ENCODE measurements around the gene UCK1. TPM values are rescaled to one million over a fixed set of nuclear protein-coding genes. Genes with fewer than 3 reads are reported as not detected.

UCK1 gene
- polyA plus RNA-seq, 3 donors = 15.9 to 19.9 (median 16.3) TPM

DNA sequence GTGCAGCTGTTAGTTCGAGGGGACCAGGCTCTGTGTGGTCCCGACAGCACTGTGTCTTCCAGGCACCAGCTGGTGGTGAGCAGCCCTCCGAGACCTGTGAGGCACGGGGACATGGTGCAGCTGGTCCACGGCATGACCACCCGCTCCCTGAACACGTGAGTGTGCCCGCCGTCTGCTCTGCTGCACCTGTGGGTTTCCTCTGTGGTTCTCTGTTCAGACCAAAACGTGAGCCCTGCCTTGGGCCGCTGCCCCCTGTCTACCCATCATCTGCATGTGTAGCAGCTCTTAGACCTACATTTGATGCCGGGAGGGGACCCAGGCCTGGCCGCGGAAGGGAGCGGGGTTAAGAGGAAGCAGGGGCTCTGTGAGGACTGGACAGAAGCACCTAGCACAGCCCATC is 17.9 kb downstream of the UCK1 start:
- H3K27ac ChIP-seq (ENCODE audit: low read depth in 1 of 2, low read length in 2 of 2) = no peak overlapping the region
- peaks cover 40 to 69% of the 10 kb centered on the region in 2 donors for H3K36me3 Mint-ChIP-seq
- no peak overlapping the region for H3K4me3 Mint-ChIP-seq
- no peaks in the 10 kb centered on the region for H3K79me2 ChIP-seq (ENCODE audit: insufficient read depth, low read length)
- no peaks in the 10 kb centered on the region for H3K4me1 Mint-ChIP-seq
- no peak overlapping the region for H3K4me3 ChIP-seq (replicated peaks in 1 of 3; ENCODE audit: low read depth in 2 of 3, low read length in 3 of 3)
- H3K36me3 ChIP-seq (replicated peaks in 1 of 2; ENCODE audit: control insufficient read depth in 1 of 2, insufficient read depth in 2 of 2, low read length in 2 of 2) = peaks cover 27 to 47% of the 10 kb centered on the region in 2 donors
- no peaks in the 10 kb centered on the region for H4K20me1 ChIP-seq (ENCODE audit: insufficient read depth, low read length)
- TF ChIP-seq, protein P1, sequence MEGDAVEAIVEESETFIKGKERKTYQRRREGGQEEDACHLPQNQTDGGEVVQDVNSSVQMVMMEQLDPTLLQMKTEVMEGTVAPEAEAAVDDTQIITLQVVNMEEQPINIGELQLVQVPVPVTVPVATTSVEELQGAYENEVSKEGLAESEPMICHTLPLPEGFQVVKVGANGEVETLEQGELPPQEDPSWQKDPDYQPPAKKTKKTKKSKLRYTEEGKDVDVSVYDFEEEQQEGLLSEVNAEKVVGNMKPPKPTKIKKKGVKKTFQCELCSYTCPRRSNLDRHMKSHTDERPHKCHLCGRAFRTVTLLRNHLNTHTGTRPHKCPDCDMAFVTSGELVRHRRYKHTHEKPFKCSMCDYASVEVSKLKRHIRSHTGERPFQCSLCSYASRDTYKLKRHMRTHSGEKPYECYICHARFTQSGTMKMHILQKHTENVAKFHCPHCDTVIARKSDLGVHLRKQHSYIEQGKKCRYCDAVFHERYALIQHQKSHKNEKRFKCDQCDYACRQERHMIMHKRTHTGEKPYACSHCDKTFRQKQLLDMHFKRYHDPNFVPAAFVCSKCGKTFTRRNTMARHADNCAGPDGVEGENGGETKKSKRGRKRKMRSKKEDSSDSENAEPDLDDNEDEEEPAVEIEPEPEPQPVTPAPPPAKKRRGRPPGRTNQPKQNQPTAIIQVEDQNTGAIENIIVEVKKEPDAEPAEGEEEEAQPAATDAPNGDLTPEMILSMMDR (IDR thresholded peaks at IDR 0.05) = no peak
- H3K27ac Mint-ChIP-seq = no peak overlapping the region
- peaks cover 26 to 30% of the 10 kb centered on the region in 2 donors for H3K9me3 ChIP-seq (replicated peaks in 1 of 2; ENCODE audit: control insufficient read depth in 1 of 2, insufficient read depth in 1 of 2, low read length in 2 of 2)
- no peaks in the 10 kb centered on the region for H3K4me1 ChIP-seq (ENCODE audit: control insufficient read depth in 1 of 2, insufficient read depth in 2 of 2, low read length in 2 of 2)
- peaks cover 0 to 11% (median 4%) of the 10 kb centered on the region in 7 donors for H3K9me3 Mint-ChIP-seq
- no peaks in the 10 kb centered on the region for H3K27me3 ChIP-seq (ENCODE audit: control insufficient read depth in 2 of 2, insufficient read depth in 2 of 2, low read length in 2 of 2)
- no peak overlapping the region for H3K9ac ChIP-seq (ENCODE audit: insufficient read depth, low read length, poor library complexity, severe bottlenecking)
- 94% methylated on average over 15 of the region's 15 CpGs for WGBS (ENCODE audit: insufficient coverage)
- no peak overlapping the region for H3K4me2 ChIP-seq (replicated peaks; ENCODE audit: extremely low read depth, low read length, poor library complexity, severe bottlenecking)
- peaks cover 0 to 2% (median 2%) of the 10 kb centered on the region in 3 donors for H3K27me3 Mint-ChIP-seq (ENCODE audit: low read depth in 3 of 3)
- H2AFZ ChIP-seq (ENCODE audit: insufficient read depth, low read depth, low read length, poor library complexity, severe bottlenecking) = no peak overlapping the region
- intact Hi-C loops (cut with micrococcal nuclease) = no loop called here
- DNase-seq = no peak

GRCh38 chr9:131511880-131512279 is 19.2 kb downstream of the UCK1 start:
- peaks cover 0 to 2% (median 0%) of the 10 kb centered on the region in 3 donors for H3K27me3 Mint-ChIP-seq (ENCODE audit: low read depth in 3 of 3)
- Histone ChIP-seq H4K20me1 (ENCODE audit: insufficient read depth, low read length) (no peaks in the 10 kb centered on the region), H2AFZ (ENCODE audit: insufficient read depth, low read depth, low read length, poor library complexity, severe bottlenecking) (no peak overlapping the region), H3K4me2 (replicated peaks; ENCODE audit: extremely low read depth, low read length, poor library complexity, severe bottlenecking) (no peak overlapping the region), H3K27me3 (ENCODE audit: control insufficient read depth in 2 of 2, insufficient read depth in 2 of 2, low read length in 2 of 2) (no peaks in the 10 kb centered on the region), H3K27ac (ENCODE audit: low read depth in 1 of 2, low read length in 2 of 2) (no peak overlapping the region), H3K9ac (ENCODE audit: insufficient read depth, low read length, poor library complexity, severe bottlenecking) (no peak overlapping the region), H3K4me1 (ENCODE audit: control insufficient read depth in 1 of 2, insufficient read depth in 2 of 2, low read length in 2 of 2) (no peaks in the 10 kb centered on the region), H3K36me3 (replicated peaks in 1 of 2; ENCODE audit: control insufficient read depth in 1 of 2, insufficient read depth in 2 of 2, low read length in 2 of 2) (peaks cover 23 to 45% of the 10 kb centered on the region in 2 donors), H3K4me3 (replicated peaks in 1 of 3; ENCODE audit: low read depth in 2 of 3, low read length in 3 of 3) (no peak overlapping the region), H3K79me2 (ENCODE audit: insufficient read depth, low read length) (no peaks in the 10 kb centered on the region), H3K9me3 (replicated peaks in 1 of 2; ENCODE audit: control insufficient read depth in 1 of 2, insufficient read depth in 1 of 2, low read length in 2 of 2) (peaks cover 25 to 26% of the 10 kb centered on the region in 2 donors)
- peaks cover 45 to 66% of the 10 kb centered on the region in 2 donors for H3K36me3 Mint-ChIP-seq
- peak overlapping the region in 1 of 7 donors; percentile 42 for H3K27ac Mint-ChIP-seq
- TF ChIP-seq, protein P1 (IDR thresholded peaks at IDR 0.05) = no peak
- intact Hi-C loops (cut with micrococcal nuclease) = no loop called here
- peaks cover 0 to 9% (median 4%) of the 10 kb centered on the region in 7 donors for H3K9me3 Mint-ChIP-seq
- 100% methylated on average over 2 of the region's 6 CpGs for whole genome bisulfite sequencing (ENCODE audit: insufficient coverage)
- DNase-seq = no peak
- H3K4me3 Mint-ChIP-seq = no peak overlapping the region
- no peaks in the 10 kb centered on the region for H3K4me1 Mint-ChIP-seq

All from CD14-positive monocyte (primary cell).